ENCODE measurements around the gene RAB35.

The RAB35 gene

DNA sequence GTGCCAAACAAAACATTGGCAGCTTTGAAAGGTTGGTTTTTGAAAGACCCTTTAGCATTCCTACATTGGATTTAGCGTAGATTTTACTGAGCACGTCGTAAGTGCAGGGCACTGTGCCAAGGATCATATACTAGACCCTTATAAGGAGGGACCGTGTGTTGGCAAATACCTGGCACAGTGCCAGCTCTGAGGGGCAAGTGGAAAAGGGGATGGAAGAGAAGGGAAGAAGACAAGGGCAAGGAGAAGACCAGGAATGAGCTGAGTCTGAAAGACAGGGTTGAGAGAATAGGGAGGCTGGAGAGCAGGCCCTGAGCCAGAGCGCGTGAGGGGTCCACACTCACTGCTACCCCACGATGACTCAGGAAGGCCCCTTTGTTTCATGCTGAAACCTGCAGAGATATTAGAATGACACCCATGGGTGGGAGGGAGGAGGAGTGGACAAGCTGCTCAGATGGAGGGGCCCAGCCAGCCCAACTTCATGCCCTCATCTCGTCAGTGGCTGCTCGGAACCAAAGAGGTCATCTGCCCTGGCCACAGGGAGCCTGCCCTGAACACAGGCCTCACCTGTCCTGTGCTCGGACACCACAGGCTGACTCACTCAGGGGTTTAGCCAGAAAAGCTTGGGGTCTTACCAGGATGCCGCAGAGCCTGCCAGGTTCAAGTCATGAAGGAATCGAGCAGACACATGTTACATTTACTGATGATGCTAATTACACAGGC is 25.0 kb downstream of the RAB35 start:
- in situ Hi-C loops (cut with MboI; ENCODE audit: low pct_unique_long_range_greater_than_20kb, low sequenced_read_pairs, unreplicated experiment) = loop anchor here (25.0 kb wide), 1 partner anchor 404 kb away; no protein-coding TSS in a partner anchor
- peak; percentile 12 for DNase-seq (ENCODE audit: low spot score)
- TF ChIP-seq, protein P1, sequence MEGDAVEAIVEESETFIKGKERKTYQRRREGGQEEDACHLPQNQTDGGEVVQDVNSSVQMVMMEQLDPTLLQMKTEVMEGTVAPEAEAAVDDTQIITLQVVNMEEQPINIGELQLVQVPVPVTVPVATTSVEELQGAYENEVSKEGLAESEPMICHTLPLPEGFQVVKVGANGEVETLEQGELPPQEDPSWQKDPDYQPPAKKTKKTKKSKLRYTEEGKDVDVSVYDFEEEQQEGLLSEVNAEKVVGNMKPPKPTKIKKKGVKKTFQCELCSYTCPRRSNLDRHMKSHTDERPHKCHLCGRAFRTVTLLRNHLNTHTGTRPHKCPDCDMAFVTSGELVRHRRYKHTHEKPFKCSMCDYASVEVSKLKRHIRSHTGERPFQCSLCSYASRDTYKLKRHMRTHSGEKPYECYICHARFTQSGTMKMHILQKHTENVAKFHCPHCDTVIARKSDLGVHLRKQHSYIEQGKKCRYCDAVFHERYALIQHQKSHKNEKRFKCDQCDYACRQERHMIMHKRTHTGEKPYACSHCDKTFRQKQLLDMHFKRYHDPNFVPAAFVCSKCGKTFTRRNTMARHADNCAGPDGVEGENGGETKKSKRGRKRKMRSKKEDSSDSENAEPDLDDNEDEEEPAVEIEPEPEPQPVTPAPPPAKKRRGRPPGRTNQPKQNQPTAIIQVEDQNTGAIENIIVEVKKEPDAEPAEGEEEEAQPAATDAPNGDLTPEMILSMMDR (IDR thresholded peaks at IDR 0.05; ENCODE audit: extremely low read depth, insufficient read depth, missing control alignments) = no peak

DNA sequence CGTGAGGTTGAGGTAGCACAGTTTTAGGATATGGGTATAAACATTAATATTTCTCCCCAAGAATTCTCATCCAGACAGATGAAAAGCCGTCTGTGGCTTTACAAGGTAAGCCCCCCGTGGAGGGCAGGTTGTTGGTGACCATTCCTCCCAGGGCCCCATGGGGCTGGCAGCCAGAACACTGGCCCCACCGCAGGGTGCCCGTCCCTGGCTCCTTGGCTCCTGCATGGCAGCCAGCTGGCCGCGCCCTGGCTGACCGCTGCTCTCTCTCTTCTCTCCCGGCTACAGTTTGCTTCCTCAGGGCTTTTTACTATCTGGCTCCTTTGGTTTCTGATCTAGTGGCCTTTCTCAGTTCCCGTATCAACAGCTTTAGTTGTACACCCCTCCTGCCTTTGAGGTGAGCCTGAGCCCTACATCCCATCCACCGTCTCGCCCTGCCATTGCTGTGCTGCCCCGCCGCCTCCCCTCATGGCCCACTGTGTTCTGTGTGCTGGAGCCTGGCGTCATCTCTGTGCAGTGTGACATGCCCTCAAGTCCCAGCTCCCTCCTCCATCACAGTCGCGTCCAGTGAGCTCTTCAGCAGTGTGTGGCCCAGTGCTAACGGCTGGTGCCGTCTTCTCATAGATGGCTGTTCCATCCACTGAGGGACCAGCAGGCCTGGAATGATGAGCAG is 25.8 kb downstream of the RAB35 start:
- in situ Hi-C loops (cut with MboI; ENCODE audit: low pct_unique_long_range_greater_than_20kb, low sequenced_read_pairs, unreplicated experiment) = loop anchor here (25.0 kb wide), 1 partner anchor 403 kb away; no protein-coding TSS in a partner anchor

DNA sequence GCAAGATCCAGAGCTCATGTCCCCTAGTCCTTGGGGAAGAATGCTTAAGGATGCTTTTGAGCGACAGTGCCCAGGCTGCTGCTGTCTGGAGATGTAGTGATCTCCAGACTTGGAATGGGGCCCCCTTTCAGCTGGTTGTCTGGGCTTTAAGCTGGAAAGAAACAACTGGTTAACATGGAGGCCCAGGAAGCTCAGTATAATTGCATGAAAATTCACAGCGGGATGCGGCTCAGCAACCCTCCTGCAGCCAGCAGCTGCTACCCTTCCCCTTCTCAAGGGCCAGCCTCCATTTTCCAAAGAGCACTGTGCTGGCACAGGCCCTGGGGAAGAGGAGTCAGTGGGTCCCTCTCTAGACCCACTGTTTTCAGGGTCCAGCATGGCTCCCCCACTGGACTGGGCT is 26.3 kb downstream of the RAB35 start:
- no peak for DNase-seq (ENCODE audit: low spot score)
- TF ChIP-seq, protein P1 (IDR thresholded peaks at IDR 0.05; ENCODE audit: extremely low read depth, insufficient read depth, missing control alignments) = no peak
- in situ Hi-C loops (cut with MboI; ENCODE audit: low pct_unique_long_range_greater_than_20kb, low sequenced_read_pairs, unreplicated experiment) = loop anchor here (25.0 kb wide), 1 partner anchor 403 kb away; no protein-coding TSS in a partner anchor

More for the DNA sequence above, 25.8 kb downstream of the RAB35 start:
- DNase-seq (ENCODE audit: low spot score) = no peak
- TF ChIP-seq, protein P1 (IDR thresholded peaks at IDR 0.05; ENCODE audit: extremely low read depth, insufficient read depth, missing control alignments) = no peak

DNA sequence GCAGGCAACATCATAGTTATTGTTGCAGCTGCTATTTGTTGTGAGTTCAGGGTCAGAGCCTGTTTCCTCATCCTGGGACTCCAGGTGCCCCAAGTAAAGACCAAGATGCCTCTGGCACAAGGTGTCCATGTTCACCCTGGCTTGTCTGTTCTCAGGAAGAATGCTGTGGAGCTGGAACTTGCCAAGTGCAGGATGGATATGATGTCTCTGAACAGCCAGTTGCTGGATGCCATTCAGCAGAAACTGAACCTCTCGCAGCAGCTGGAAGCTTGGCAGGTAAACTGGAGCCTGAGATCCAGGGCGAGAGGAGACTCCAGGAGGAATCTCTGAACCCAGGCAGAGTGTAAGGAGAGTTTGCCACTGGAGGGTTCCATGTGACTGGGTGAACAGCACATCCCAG is 26.8 kb downstream of the RAB35 start:
- no peak for DNase-seq (ENCODE audit: low spot score)
- TF ChIP-seq, protein P1 (IDR thresholded peaks at IDR 0.05; ENCODE audit: extremely low read depth, insufficient read depth, missing control alignments) = no peak
- in situ Hi-C loops (cut with MboI; ENCODE audit: low pct_unique_long_range_greater_than_20kb, low sequenced_read_pairs, unreplicated experiment) = loop anchor here (25.0 kb wide), 1 partner anchor 402 kb away; no protein-coding TSS in a partner anchor

DNA sequence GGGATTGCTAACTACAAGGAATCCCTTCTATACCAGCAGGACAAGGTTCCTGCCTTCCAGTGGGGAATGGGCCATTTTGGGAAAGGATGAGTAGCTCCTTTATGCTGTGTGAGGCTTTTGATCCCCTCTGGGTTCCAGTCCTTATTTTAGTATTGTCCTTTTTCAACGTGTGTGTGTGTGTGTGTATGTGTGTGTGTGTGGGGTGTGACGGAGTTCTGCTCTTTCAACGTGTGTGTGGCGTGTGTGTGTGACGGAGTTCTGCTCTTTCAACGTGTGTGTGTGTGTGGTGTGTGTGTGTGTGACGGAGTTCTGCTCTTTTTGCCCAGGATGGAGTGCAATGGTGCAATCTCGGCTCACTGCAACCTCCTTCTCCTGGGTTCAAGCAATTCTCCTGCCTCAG is 27.4 kb downstream of the RAB35 start:
- TF ChIP-seq, protein P1 (IDR thresholded peaks at IDR 0.05; ENCODE audit: extremely low read depth, insufficient read depth, missing control alignments) = no peak
- DNase-seq (ENCODE audit: low spot score) = no peak
- in situ Hi-C loops (cut with MboI; ENCODE audit: low pct_unique_long_range_greater_than_20kb, low sequenced_read_pairs, unreplicated experiment) = loop anchor here (25.0 kb wide), 1 partner anchor 402 kb away; no protein-coding TSS in a partner anchor

DNA sequence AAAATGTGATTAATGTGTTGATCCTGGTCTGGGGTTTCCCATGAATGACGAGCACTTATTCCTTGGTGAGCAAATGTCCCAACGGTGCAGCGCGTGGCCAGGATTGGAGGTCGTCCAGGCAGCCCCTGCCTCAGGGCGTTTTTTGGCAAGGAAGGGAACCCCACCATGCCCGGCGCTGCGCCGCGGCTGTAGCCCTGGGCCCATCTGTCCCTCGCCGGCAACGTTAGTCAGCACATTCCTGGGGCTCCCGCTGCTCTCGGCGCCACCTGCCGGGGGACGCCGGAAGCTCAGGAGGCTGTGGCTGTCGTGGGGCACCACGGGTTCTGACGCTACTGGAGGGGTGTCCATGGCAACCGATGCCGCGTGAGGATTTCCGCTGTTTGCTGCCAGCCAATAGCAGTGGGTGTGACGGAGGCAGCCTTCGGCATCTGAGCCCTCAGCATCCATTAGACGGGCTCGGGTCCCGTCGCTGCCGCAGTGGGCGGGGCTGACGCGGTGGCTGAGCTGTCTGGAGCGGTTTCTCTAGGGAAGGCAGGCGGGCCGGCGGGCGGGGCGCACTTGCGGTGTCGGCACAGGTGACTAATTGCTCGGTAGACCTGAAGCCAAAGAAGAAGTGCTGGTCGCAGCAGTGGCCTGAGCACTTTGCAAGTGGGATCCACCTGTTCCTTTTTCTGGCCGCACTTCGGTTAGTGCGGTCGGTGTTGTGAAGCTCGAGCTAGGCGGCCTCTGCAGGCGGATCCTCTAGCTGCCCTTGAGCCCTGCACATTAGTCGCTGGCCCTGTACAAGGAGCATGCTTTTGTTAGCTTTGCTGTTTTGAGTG is 29.5 kb downstream of the RAB35 start:
- in situ Hi-C loops (cut with MboI; ENCODE audit: low pct_unique_long_range_greater_than_20kb, low sequenced_read_pairs, unreplicated experiment) = loop anchor here (25.0 kb wide), 1 partner anchor 400 kb away; no protein-coding TSS in a partner anchor
- DNase-seq (ENCODE audit: low spot score) = peak; percentile 99
- TF ChIP-seq, protein P1 (IDR thresholded peaks at IDR 0.05; ENCODE audit: extremely low read depth, insufficient read depth, missing control alignments) = peak; percentile 98

All from GM13977 (cell line).